HUES48 (cell line): Measurements from ENCODE around the gene GLIPR1.
A peak's percentile ranks its signal among the peaks of the same experiment; 100 is the strongest.

ENCODE experiments used
- H3K27ac ChIP-seq: one replicate; pipeline ENCODE4 v1.7.0; 2013; ENCODE audit warnings: low read depth, low read length, inconsistent platforms
- H3K27me3 ChIP-seq: 2 replicates; pipeline ENCODE4 v1.6.1; 2013; ENCODE audit warnings: mild to moderate bottlenecking, low read length; ENCODE audit not compliant: control insufficient read depth, insufficient read depth
- H3K36me3 ChIP-seq: 2 replicates; pipeline ENCODE4 v1.6.1; 2013; ENCODE audit warnings: low read length; ENCODE audit not compliant: control insufficient read depth, insufficient read depth
- H3K4me1 ChIP-seq: 2 replicates; pipeline ENCODE4 v1.6.1; 2013; ENCODE audit warnings: mild to moderate bottlenecking, low read length; ENCODE audit not compliant: control insufficient read depth, insufficient read depth
- H3K4me3 ChIP-seq: 2 replicates; pipeline ENCODE4 v1.5.1; 2013; ENCODE audit warnings: mild to moderate bottlenecking, low read depth, low read length
- H3K9ac ChIP-seq: 2 replicates; pipeline ENCODE4 v1.6.1; 2013; ENCODE audit warnings: mild to moderate bottlenecking, low read depth, low read length, moderate library complexity
- H3K9me3 ChIP-seq: 2 replicates; pipeline ENCODE4 v1.6.1; 2013; ENCODE audit warnings: low read length; ENCODE audit not compliant: control insufficient read depth, insufficient read depth

GLIPR1 gene

GRCh38 chr12:75543529-75543928, 63.0 kb downstream of the GLIPR1 start:
- no peaks in the 10 kb centered on the region for H3K36me3 ChIP-seq
- H3K4me3 ChIP-seq: no peak overlapping the region
- H3K9ac ChIP-seq: no peak overlapping the region
- H3K27me3 ChIP-seq: no peaks in the 10 kb centered on the region
- H3K4me1 ChIP-seq: peaks cover 6% of the 10 kb centered on the region; the same call in 1 of the 2 replicates
- no peaks in the 10 kb centered on the region for H3K9me3 ChIP-seq
- no peak overlapping the region for H3K27ac ChIP-seq

DNA sequence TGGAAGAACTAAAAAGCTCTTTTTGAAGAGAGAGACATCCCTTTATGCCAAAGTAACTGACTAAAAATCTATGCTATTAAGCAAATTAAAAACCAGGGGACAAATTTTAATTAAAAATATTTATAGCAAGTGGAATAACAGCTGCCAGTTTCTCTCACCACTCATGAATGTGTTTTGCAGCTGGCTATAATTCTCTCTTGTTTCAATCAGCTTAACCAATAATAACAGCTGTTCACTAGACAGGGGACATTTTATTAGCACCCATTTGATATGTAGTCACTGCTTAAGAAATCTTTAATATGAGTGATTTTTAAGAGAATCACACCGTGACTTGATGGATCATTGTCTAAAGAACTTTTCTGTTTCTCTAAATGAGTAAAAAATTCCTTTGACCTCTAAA, 65.1 kb downstream of the GLIPR1 start:
- Histone ChIP-seq H3K9me3 (no peaks in the 10 kb centered on the region), H3K27ac (no peak overlapping the region), H3K9ac (no peak overlapping the region), H3K4me1 (peaks cover 12% of the 10 kb centered on the region; the same call in 1 of the 2 replicates), H3K36me3 (no peaks in the 10 kb centered on the region), H3K4me3 (no peak overlapping the region), H3K27me3 (no peaks in the 10 kb centered on the region)

DNA sequence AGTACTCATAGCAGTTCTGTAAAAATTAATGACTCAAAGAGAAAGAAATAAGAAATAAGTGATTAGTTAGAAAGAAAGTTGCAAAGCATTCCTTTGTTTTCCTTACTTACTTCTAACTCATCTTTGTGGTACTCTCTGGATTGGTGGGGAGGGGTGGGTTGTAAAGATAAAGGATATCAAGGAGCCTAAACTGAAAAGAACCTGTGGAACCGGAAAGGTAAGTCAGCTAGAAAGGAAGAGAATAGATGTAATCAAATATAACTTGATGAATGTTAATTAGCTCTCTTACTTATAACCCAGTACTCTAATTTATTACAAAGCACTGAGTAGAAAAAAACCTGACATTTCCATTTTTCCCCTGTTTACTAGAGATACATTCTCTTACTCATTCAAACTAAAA, 68.3 kb downstream of the GLIPR1 start:
- Histone ChIP-seq H3K27ac (no peak overlapping the region), H3K9ac (no peak overlapping the region), H3K4me1 (peaks cover 18% of the 10 kb centered on the region), H3K36me3 (no peaks in the 10 kb centered on the region), H3K9me3 (no peaks in the 10 kb centered on the region), H3K27me3 (no peaks in the 10 kb centered on the region), H3K4me3 (no peak overlapping the region)

- no peaks in the 10 kb centered on the region for H3K9me3 ChIP-seq
- no peak overlapping the region for H3K27ac ChIP-seq
- H3K4me3 ChIP-seq: no peak overlapping the region
Observed at GRCh38 chr12:75549989-75550388, 69.4 kb downstream of the GLIPR1 start.

GRCh38 chr12:75550401-75551240, 70.1 kb downstream of the GLIPR1 start:
- H3K4me1 ChIP-seq: peaks cover 19% of the 10 kb centered on the region
- H3K36me3 ChIP-seq: no peaks in the 10 kb centered on the region
- no peaks in the 10 kb centered on the region for H3K27me3 ChIP-seq
- H3K9ac ChIP-seq: no peak overlapping the region
- H3K27ac ChIP-seq: no peak overlapping the region
- no peak overlapping the region for H3K4me3 ChIP-seq
- H3K9me3 ChIP-seq: no peaks in the 10 kb centered on the region

More at GRCh38 chr12:75549989-75550388, 69.4 kb downstream of the GLIPR1 start:
- no peaks in the 10 kb centered on the region for H3K27me3 ChIP-seq
- H3K4me1 ChIP-seq: peaks cover 19% of the 10 kb centered on the region
- H3K36me3 ChIP-seq: no peaks in the 10 kb centered on the region
- no peak overlapping the region for H3K9ac ChIP-seq

GRCh38 chr12:75551477-75551876, 70.9 kb downstream of the GLIPR1 start:
- Histone ChIP-seq H3K4me3 (no peak overlapping the region), H3K4me1 (peaks cover 19% of the 10 kb centered on the region), H3K27ac (no peak overlapping the region), H3K9ac (no peak overlapping the region), H3K9me3 (no peaks in the 10 kb centered on the region), H3K36me3 (no peaks in the 10 kb centered on the region), H3K27me3 (no peaks in the 10 kb centered on the region)

- no peaks in the 10 kb centered on the region for H3K36me3 ChIP-seq
- H3K27me3 ChIP-seq: no peaks in the 10 kb centered on the region
- no peak overlapping the region for H3K9ac ChIP-seq
- peaks cover 14% of the 10 kb centered on the region for H3K4me1 ChIP-seq
- H3K4me3 ChIP-seq: no peak overlapping the region
- H3K9me3 ChIP-seq: no peaks in the 10 kb centered on the region
- peak overlapping the region; percentile 29 for H3K27ac ChIP-seq
Observed at GRCh38 chr12:75553398-75553797, 72.8 kb downstream of the GLIPR1 start.
